Immature natural killer cell (primary cell): ENCODE measurements around the gene PHACTR1. TPM values are rescaled to one million over a fixed set of nuclear protein-coding genes. Genes with fewer than 3 reads are reported as not detected.

ENCODE experiments used
- DNase-seq, 3 donors: peaks; one replicate each; pipeline ENCODE4 v3.0.0; 2022; ENCODE audit warnings: mixed read lengths in 1 of 3
- H3K27ac Mint-ChIP-seq, 6 donors: one replicate each; pipeline ENCODE4 v1.8.0; 2020; ENCODE audit warnings: mixed read lengths in 6 of 6, mild to moderate bottlenecking in 5 of 6, inconsistent platforms in 4 of 6, moderate library complexity in 3 of 6
- H3K27me3 Mint-ChIP-seq, 3 donors: one replicate each; pipeline ENCODE4 v1.8.0; 2020 to 2021; ENCODE audit warnings: low read depth in 3 of 3, mild to moderate bottlenecking in 3 of 3, mixed read lengths in 3 of 3, moderate library complexity in 3 of 3, inconsistent platforms in 1 of 3
- H3K36me3 Mint-ChIP-seq, 3 donors: one replicate each; pipeline ENCODE4 v1.8.0; 2020; ENCODE audit warnings: mixed read lengths in 3 of 3, inconsistent platforms in 2 of 3, mild to moderate bottlenecking in 2 of 3
- H3K4me1 Mint-ChIP-seq, 2 donors: one replicate each; pipeline ENCODE4 v1.8.0; 2020; ENCODE audit warnings: inconsistent platforms in 2 of 2, mild to moderate bottlenecking in 2 of 2, mixed read lengths in 2 of 2, moderate library complexity in 1 of 2
- H3K4me3 Mint-ChIP-seq, 5 donors: one replicate each; pipeline ENCODE4 v1.8.0; 2020; ENCODE audit warnings: mild to moderate bottlenecking in 5 of 5, mixed read lengths in 5 of 5, inconsistent platforms in 3 of 5, moderate library complexity in 3 of 5
- H3K9me3 Mint-ChIP-seq, 6 donors: one replicate each; pipeline ENCODE4 v1.8.0; 2020; ENCODE audit warnings: mild to moderate bottlenecking in 6 of 6, mixed read lengths in 6 of 6, inconsistent platforms in 4 of 6, moderate library complexity in 3 of 6
- polyA plus RNA-seq, 3 donors: library from polyadenylated mRNA; unstranded; fragments of 300-500 nt; fragmentation: Illumina TruSeq; gene quantifications; one replicate each; pipeline ENCODE4 v1.2.3, GENCODE V29; 2021

PHACTR1 gene
- polyA plus RNA-seq, 3 donors from 2014 or later: 0.41 to 1.1 (median 0.43) TPM

GRCh38 chr6:13273202-13273930 lies 556.8 kb downstream of the PHACTR1 start:
- H3K27me3 Mint-ChIP-seq: peaks cover 5 to 7% (median 6%) of the 10 kb centered on the region in 3 donors
- H3K4me3 Mint-ChIP-seq: peak overlapping the region; percentile 59 to 83 (median 71)
- no peaks in the 10 kb centered on the region for H3K9me3 Mint-ChIP-seq
- peaks cover 31 to 32% of the 10 kb centered on the region in 2 donors for H3K4me1 Mint-ChIP-seq
- DNase-seq: no peak
- H3K27ac Mint-ChIP-seq: peak overlapping the region in 3 of 6 donors; percentile 17 to 54 (median 45)
- H3K36me3 Mint-ChIP-seq: peaks cover 0 to 6% (median 3%) of the 10 kb centered on the region in 3 donors

GRCh38 chr6:13273931-13274706 lies 557.6 kb downstream of the PHACTR1 start:
- DNase-seq: peak; percentile 51 to 66 (median 58)
- Mint-ChIP-seq H3K9me3 (no peaks in the 10 kb centered on the region), H3K4me3 (peak overlapping the region; percentile 59 to 83 (median 71)), H3K27me3 (peaks cover 5 to 9% (median 6%) of the 10 kb centered on the region in 3 donors), H3K4me1 (peaks cover 31 to 32% of the 10 kb centered on the region in 2 donors), H3K27ac (peak overlapping the region in 5 of 6 donors; percentile 54 to 79 (median 67)), H3K36me3 (peaks cover 0 to 6% (median 3%) of the 10 kb centered on the region in 3 donors)

GRCh38 chr6:13274707-13275434 lies 558.3 kb downstream of the PHACTR1 start:
- Mint-ChIP-seq H3K27ac (peak overlapping the region in 3 of 6 donors; percentile 36 to 70 (median 48)), H3K27me3 (peaks cover 5 to 9% (median 9%) of the 10 kb centered on the region in 3 donors), H3K9me3 (no peaks in the 10 kb centered on the region), H3K4me3 (peak overlapping the region in 4 of 5 donors; percentile 39 to 83 (median 68)), H3K4me1 (peaks cover 31 to 32% of the 10 kb centered on the region in 2 donors), H3K36me3 (peaks cover 0 to 6% (median 3%) of the 10 kb centered on the region in 3 donors)
- no peak for DNase-seq

GRCh38 chr6:13275435-13275989 lies 558.9 kb downstream of the PHACTR1 start:
- Mint-ChIP-seq H3K9me3 (no peaks in the 10 kb centered on the region), H3K36me3 (peaks cover 0 to 6% (median 3%) of the 10 kb centered on the region in 3 donors), H3K4me1 (peaks cover 31 to 32% of the 10 kb centered on the region in 2 donors), H3K27ac (peak overlapping the region in 3 of 6 donors; percentile 37 to 48 (median 46)), H3K4me3 (peak overlapping the region in 2 of 5 donors; percentile 4 to 17), H3K27me3 (peaks cover 5 to 9% (median 9%) of the 10 kb centered on the region in 3 donors)
- peak in 2 of 3 donors; percentile 5 to 19 for DNase-seq

DNA sequence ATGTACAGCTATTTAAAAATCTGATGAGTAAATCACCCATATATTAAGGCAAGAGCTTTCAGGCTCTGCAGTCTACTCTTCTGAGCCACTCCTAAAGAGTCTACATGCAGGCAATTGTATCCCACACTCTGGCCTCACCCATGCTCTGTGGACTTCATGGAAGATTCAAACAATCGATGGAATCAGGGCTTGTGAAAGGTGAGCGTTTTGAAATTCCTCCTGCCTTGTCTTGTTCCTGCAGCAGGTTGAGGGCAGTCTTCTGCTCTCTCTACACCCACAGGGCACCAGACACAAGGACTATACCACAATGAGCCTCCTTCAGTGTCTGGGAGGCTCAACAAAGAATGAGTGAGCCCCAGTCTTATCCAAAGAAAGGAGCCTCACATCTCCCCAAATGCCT lies 560.7 kb downstream of the PHACTR1 start:
- Mint-ChIP-seq H3K27me3 (peaks cover 3 to 6% (median 5%) of the 10 kb centered on the region in 3 donors), H3K4me3 (no peak overlapping the region), H3K9me3 (no peaks in the 10 kb centered on the region), H3K27ac (no peak overlapping the region), H3K4me1 (peaks cover 29 to 32% of the 10 kb centered on the region in 2 donors), H3K36me3 (peaks cover 0 to 6% (median under 1%) of the 10 kb centered on the region in 3 donors)
- no peak for DNase-seq

DNA sequence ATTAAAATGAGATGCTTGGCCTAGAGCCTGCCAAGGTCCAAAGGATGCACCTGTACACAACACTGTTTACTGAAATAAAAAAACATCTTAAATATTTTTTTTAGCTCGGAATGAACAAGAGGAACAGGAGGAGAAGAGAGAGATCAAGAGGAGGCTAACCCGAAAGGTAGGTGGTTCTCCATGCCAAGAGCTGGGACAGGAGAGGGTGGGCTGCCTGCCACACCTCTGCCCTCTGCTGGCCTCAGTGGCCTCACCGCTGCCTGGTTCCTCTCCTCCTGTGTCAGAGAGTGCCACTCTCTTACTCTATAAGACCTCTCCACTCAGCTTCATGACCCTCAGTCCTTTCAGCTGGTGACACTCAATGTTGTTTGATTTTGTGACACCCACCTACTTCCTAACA lies 561.6 kb downstream of the PHACTR1 start:
- no peak overlapping the region for H3K4me3 Mint-ChIP-seq
- H3K36me3 Mint-ChIP-seq: peaks cover 0 to 6% (median 0%) of the 10 kb centered on the region in 3 donors
- no peak for DNase-seq
- H3K27ac Mint-ChIP-seq: no peak overlapping the region
- H3K4me1 Mint-ChIP-seq: peaks cover 25 to 26% of the 10 kb centered on the region in 2 donors
- peaks cover 2 to 6% (median 5%) of the 10 kb centered on the region in 3 donors for H3K27me3 Mint-ChIP-seq
- no peaks in the 10 kb centered on the region for H3K9me3 Mint-ChIP-seq

GRCh38 chr6:13278991-13279390 lies 562.4 kb downstream of the PHACTR1 start:
- no peak overlapping the region for H3K27ac Mint-ChIP-seq
- peaks cover 0 to 6% (median 0%) of the 10 kb centered on the region in 3 donors for H3K36me3 Mint-ChIP-seq

GRCh38 chr6:13280254-13280653 lies 563.7 kb downstream of the PHACTR1 start:
- no peaks in the 10 kb centered on the region for H3K9me3 Mint-ChIP-seq
- no peak for DNase-seq

More at GRCh38 chr6:13278991-13279390, 562.4 kb downstream of the PHACTR1 start:
- no peak for DNase-seq
- peaks cover 0 to 6% (median 5%) of the 10 kb centered on the region in 3 donors for H3K27me3 Mint-ChIP-seq
- no peak overlapping the region for H3K4me3 Mint-ChIP-seq
- H3K9me3 Mint-ChIP-seq: no peaks in the 10 kb centered on the region
- H3K4me1 Mint-ChIP-seq: peaks cover 16 to 18% of the 10 kb centered on the region in 2 donors

GRCh38 chr6:13281686-13282085 lies 565.1 kb downstream of the PHACTR1 start:
- no peak overlapping the region for H3K4me3 Mint-ChIP-seq
- H3K27ac Mint-ChIP-seq: no peak overlapping the region
- H3K9me3 Mint-ChIP-seq: no peaks in the 10 kb centered on the region
- no peaks in the 10 kb centered on the region for H3K4me1 Mint-ChIP-seq
- DNase-seq: no peak
- H3K27me3 Mint-ChIP-seq: peaks cover 0 to 4% (median 1%) of the 10 kb centered on the region in 3 donors
- peaks cover 0 to 8% (median 8%) of the 10 kb centered on the region in 3 donors for H3K36me3 Mint-ChIP-seq

More at GRCh38 chr6:13280254-13280653, 563.7 kb downstream of the PHACTR1 start:
- Mint-ChIP-seq H3K4me1 (peaks cover 5 to 6% of the 10 kb centered on the region in 2 donors), H3K27ac (no peak overlapping the region), H3K4me3 (no peak overlapping the region), H3K36me3 (peaks cover 0 to 6% (median 0%) of the 10 kb centered on the region in 3 donors), H3K27me3 (peaks cover 0 to 4% (median 3%) of the 10 kb centered on the region in 3 donors)

GRCh38 chr6:13282393-13283069 lies 566.0 kb downstream of the PHACTR1 start:
- no peaks in the 10 kb centered on the region for H3K9me3 Mint-ChIP-seq
- H3K27ac Mint-ChIP-seq: no peak overlapping the region
- no peak for DNase-seq
- H3K36me3 Mint-ChIP-seq: peaks cover 0 to 14% (median 8%) of the 10 kb centered on the region in 3 donors
- H3K27me3 Mint-ChIP-seq: peaks cover 0 to 4% (median 1%) of the 10 kb centered on the region in 3 donors
- H3K4me3 Mint-ChIP-seq: no peak overlapping the region
- no peaks in the 10 kb centered on the region for H3K4me1 Mint-ChIP-seq

- Mint-ChIP-seq H3K4me3 (no peak overlapping the region), H3K27me3 (peaks cover 0 to 4% (median 1%) of the 10 kb centered on the region in 3 donors), H3K36me3 (peaks cover 0 to 15% (median 8%) of the 10 kb centered on the region in 3 donors), H3K4me1 (no peaks in the 10 kb centered on the region), H3K27ac (no peak overlapping the region), H3K9me3 (no peaks in the 10 kb centered on the region)
- DNase-seq: no peak
These were observed 566.8 kb downstream of the PHACTR1 start for GRCh38 chr6:13283331-13283730.

GRCh38 chr6:13284646-13285045 lies 568.1 kb downstream of the PHACTR1 start:
- Mint-ChIP-seq H3K4me3 (no peak overlapping the region), H3K9me3 (no peaks in the 10 kb centered on the region), H3K27ac (peak overlapping the region in 1 of 6 donors; percentile 23), H3K36me3 (peaks cover 0 to 21% (median 8%) of the 10 kb centered on the region in 3 donors), H3K27me3 (peaks cover 0 to 2% (median 0%) of the 10 kb centered on the region in 3 donors), H3K4me1 (no peaks in the 10 kb centered on the region)
- no peak for DNase-seq
